GM19035 (cell line): ENCODE results near the gene ANKFN1.

ENCODE experiments used
- ATAC-seq: cut with Tn5 transposase; IDR thresholded peaks from one replicate; pipeline ENCODE4 v1.9.1; 2021; ENCODE audit not compliant: unreplicated experiment

ANKFN1 gene

DNA sequence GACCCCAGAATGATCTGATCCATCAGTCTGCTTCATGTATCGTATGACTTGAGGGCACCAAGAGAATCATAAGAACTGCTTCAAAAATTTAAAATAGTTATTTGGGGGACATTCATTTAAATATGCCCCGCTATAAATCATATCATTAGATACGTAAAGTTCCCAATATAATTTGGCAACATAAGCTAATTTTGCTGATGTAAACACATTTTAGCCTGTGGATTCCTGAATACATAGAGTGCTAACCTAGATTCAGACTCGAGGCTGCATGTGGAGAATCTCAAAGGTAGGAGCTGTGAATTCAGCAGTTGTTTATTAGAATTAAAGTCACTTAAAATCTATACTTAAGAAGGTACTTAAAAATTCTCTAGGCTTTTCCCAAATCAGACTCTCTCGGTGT is 24.9 kb downstream of the ANKFN1 start:
- no peak for ATAC-seq

DNA sequence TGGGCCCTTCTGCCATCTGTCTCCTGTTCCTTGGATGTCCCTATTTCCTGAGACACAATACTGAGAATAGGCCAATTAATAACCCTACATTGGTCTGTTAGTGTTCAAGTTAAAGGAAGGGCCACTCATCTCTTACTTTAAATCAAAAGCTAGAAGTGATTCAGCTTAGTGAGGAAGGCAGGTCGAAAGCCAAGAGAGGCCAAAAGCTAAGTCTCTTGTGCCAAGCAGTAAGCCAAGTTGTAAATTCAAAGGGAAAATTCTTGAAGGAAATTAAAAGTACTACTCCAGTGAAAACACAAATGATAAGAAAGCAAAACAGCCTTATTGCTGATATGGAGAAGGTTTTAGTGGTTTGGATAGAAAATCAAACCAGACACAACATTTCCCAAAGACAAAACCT is 28.8 kb downstream of the ANKFN1 start:
- no peak for ATAC-seq

DNA sequence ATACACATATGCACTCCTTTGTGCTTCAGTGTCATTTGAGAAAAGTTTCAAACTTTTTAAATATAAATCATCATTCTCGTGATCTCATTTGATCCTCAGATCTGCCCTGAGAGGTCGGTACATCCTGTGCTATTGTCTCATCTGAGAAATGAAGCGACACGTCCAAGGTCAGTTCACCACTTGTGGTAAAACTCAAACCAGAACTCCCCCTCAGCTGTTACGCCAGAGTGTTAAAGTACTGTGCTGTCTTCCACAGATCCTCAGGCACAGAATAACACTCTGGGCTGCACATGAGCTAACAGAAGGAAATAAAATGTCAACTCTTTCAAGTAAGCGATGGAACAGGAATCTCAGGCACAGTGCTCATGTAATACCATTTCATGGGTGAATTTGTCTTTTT is 31.4 kb downstream of the ANKFN1 start:
- ATAC-seq, result no peak

DNA sequence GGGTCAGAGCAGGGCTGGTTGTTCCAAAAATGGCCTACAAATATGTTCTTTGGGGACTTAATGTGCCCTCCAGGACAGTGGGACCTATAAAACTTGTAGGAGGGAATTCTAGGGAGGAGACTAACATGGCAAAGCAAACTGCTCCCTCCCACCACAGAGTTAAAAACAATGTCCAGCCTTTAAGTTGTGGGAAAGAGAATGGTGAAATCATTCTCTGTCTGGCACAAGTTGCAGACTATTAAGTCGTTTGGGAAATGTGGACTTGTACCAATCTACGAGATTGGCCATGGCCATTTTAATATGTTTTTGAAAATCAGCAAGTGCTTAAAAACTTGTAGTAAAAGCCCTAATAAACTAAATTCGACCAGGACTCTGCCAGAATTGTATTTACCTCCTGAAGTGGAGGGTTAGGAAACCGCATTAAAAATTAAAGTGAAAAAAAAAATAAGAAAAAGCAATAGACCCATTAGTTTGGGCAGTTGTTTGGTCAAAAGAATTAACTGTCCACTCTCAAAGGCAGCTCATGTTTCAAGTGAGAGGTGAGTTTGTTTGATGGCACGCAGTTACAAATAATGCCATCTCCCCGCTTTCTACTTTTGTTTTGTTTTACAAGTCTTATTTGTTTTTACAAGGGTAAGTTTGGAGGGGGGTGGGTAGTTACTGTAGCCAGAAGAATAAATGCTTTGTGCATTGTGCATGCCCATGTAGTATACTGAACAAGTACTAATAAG is 32.4 kb downstream of the ANKFN1 start:
- no peak for ATAC-seq

DNA sequence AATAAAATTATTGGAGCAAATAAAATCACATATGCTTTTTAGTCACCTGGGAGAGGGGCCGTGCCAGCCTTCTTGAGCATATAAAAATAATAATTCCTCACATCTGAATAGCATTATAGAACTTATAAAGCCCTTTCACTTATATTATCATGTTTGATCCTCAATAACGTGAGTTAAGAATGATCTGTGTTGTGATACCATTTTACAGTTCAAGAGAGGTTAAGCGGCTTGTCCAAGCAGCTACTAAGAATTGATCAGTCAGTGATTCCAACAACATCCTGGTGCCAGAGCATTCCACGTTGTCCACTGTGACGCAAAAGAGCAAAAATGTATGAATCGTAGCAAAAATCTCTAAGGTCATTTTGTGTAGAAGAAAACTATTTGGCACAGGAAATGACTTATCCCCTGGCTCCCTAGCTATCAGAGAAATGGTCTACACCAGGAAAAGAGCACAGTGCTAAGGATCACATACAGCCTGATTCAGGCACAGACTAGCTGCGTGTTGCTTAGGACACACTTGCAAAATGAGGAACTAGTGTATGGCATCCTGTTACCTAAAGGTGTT is 33.0 kb downstream of the ANKFN1 start:
- ATAC-seq, result no peak

DNA sequence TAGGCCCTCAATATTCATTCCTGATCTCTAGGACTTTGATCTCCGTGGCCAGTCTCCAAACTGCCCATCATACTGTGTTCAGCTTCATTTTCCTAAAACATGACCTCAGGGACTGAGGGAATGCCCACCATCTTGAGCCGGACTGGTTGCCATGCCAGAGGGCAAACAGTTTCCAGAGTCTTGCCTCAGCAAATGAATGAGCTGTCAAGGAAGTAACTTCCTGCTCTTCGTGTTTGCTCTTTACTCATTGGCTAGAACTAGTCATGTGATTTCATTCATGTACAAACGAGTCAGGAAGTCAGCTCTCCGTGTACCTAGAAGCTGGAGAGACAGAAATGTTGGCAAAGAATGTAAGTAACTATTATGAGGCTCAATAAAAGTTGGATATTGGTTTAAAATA is 50.2 kb downstream of the ANKFN1 start:
- ATAC-seq, result no peak

DNA sequence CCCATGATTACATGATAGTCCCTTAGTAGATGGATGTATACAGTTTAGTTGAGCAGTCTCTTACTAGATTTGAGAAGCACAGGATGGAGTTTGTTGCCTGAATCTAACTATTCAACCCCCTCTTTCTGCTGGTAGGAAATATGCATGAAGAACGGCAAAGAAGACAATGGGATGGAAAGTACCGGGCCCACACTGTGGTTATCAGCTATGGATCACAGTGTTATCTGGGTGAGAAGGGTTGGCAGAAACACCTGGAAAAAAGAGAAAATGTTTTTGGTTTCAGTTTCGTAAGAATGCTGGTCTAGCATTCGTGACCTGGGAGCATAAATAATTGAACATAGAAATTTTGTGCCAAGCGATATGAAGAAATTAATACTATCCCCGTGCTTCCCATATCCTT is 53.1 kb downstream of the ANKFN1 start:
- no peak for ATAC-seq

DNA sequence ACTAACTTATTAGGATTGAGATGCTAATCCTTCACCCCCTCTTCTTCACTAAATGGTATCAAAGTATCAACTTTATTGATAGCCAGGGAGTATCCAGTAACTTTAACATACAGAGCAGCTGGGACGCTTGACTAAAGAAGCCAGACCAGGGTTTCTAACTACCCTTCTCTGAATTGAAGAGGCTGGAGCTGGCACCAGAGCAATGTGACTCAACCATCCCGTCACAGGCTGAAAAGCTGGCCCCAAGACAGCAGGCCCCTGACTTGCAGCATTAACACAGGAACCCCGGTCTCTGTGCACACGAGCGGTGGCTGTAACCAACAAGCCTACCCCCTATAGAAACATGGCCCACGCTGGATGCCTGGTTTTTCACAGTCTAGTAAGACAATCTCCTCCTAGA is 59.8 kb downstream of the ANKFN1 start:
- ATAC-seq, result no peak

DNA sequence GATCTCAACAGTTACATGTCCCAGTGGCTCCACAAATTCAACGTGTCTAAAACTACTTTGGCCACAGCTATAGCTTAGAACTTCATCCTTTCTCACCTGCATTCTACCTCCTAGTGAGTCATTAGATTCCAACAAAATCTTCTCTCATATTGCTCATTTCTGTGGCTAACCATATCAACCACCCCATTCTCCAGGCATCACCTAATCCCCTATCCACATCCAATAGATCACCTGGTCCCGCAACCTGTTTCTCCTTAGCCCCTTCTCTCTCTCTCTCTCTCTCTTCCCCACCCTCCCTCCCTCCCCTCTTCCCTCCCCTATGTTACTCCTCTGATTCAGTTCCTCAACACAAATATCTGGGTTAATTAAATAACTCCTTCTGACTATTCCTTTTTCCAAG is 64.6 kb downstream of the ANKFN1 start:
- no peak for ATAC-seq

DNA sequence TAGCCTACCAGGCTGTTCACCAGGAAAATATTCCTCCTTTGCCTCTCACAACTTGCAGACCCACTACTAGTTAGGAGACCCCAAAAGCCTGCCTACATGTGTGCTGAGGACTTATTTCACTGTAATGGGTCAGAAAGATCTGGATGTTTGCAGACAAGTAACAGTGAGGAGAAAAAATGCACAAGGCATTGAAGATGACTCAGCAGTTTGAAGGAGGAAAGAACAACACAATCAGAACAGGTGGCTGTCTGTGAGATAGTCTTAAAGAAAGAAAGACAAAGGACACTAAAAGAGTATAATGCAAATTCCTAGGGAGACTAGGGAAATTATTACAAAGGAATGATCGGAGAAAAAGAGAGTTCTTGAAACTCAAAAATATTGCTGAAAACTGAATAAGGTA is 69.0 kb downstream of the ANKFN1 start:
- ATAC-seq, result no peak

DNA sequence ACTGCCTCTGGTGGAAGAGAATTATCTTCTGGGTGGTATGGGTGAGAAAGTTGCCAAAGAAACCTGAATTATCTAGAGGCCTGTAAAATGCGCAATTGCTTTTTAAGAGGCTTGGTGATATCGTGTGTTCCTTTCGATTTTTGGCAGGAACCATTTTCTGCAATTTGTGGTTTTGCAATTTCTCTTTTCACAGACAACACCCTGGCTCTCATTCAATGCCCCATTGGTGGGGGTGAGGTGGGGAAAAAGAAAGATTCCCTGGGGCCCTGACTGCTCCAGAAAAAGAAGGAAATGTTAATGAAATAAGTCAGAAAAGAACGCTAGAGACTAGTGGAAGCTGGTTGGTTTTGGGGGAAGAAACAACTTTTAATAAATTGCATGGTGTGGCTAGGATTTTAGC is 77.4 kb downstream of the ANKFN1 start:
- ATAC-seq, result no peak

DNA sequence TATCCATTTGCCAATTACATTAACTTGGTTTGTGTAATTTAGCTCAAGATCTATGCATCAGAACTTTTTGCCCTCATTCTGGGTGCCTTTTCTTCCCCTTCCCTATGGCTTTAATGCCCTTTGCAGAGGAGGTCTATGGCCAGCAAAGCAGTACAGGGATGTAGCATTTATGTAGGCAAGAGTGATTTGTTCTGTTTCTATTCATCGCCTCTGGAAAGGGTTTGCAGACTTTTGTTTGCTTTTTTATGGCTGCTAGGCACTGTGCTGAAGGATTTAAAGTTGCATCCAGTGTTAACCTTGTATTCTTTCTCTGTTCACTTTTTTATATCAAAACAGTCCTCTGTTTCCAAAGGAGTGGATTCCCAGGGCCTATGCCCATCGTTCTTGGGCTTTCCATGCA is 78.0 kb downstream of the ANKFN1 start:
- no peak for ATAC-seq

DNA sequence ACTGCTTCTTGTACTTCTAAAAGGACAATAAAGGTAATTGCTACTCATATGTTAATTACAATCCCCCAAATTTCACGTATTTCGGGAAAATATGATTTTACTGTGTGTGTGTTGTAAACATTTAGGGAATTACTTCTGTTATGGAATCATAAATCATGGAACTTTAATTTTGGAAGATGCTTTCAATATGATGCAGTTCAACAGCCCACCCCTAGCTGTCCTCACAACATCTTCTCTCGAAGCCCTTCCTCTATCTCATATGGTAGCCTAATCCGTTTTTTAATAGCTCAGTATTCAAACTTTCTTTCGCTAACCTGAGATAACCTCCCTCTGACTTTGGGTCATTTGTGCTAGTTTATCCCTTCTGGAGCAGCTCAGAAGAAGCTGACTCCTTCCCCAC is 78.4 kb downstream of the ANKFN1 start:
- no peak for ATAC-seq

DNA sequence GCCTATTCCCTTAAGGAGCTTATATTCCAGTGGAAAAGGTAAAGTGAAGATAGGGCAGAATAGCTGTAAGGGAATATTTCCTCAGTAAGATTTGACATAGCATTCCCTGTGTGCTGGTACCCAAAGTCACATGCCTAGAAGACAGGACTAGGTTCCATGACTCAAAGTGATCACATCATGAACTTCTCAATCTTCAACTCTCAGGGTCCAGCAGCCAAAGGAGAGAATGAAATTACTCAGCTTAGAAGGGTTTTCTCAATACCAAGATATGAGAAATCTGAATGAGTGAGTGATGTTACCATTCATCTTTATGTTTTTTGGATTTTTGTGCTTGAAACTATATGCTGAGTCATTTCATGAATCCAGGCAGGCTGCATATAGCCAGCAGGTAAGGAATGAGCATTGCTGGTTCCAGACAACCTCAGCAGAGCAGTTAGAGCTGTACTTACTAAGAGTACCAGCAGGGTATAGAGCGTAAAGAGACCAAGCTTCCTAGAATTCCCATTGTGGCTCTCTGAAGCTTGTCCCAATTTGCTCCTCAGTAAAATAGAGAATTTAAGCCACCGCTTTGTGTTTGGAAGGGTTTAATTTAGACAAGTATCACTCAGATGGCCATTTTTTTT is 91.1 kb downstream of the ANKFN1 start:
- ATAC-seq, result no peak

DNA sequence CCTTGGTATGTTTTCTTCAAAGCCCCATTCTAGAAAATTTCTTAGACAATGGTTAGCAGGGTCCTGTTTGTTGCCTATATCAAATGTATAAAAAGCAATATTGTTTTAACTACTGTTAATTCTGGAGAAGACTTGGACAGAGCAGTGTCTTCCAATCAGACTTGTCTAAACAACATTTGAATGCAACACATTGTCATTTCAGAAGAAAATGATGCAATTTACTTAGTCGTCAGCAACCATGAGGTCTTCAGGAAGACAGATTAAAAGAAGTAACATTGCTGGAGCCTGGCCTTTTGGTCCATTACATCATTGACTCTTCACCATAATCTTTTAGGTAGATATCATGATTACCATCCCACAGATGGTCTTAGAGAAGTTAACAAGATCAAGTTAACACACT is 94.5 kb downstream of the ANKFN1 start:
- no peak for ATAC-seq

DNA sequence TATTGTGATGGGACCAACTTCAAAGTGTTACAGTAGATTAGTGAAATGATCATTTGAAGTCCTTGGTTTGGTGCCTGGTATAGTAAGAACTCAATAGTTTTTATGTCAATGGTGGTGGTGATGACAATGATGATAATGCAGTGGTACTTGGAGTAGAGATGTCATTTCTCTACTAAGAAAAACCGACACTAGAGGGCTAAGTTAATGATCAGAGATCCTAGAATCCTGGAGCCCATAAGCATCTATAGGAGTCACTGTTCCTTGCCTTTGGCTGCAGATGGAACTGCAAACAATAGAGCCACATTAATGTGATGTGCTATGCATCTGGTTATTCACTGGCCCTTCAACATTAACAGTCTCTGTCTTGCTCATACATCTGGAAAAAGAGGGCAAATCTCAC is 103.8 kb downstream of the ANKFN1 start:
- ATAC-seq, result no peak

DNA sequence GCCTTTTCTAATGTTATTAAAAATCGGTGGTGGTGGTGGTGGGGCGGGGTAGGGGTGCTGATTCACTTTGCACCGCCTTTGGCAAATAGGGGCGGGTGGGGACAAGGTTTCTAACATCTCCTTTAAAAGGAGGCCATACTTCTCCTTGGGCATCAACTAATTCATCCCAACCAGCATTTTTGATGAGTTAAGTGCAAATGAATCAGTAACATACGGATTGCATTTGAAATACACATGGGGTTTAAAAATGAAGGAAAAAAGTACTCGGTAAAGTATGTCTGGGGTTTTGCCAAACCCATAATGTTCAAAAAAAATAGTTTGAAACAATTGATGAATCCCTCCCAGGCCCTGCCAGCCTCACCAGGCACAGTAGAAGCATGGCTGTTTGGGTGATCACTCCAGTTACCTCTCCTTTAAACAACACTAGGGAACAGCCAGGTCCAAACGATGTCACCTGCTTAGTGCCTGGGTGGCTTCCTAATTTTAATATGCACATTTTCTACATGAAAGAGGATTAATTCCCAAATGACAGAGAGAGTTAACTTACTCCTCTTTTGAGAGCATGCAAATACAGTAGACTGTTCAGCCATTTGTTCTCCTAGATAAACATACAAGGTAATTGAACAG is 107.2 kb downstream of the ANKFN1 start:
- no peak for ATAC-seq

DNA sequence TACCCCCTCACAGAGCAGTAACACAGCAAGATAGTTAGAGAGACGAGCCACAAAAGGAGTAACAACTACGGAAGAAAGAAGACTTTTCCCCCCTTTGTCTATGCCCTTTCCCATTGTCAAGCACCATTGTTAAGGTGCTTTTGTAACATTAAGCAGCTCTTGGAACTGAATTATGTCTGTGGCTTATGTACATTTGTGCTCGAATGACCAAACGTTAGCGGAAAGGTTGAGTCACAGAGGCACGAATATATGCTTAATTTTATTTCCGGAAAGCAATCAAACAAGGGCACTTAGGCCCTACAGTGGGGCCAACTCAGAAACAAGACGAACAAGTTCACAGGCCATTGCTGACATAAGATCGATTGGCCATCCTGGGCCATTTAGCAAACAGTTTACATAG is 109.5 kb downstream of the ANKFN1 start:
- no peak for ATAC-seq

DNA sequence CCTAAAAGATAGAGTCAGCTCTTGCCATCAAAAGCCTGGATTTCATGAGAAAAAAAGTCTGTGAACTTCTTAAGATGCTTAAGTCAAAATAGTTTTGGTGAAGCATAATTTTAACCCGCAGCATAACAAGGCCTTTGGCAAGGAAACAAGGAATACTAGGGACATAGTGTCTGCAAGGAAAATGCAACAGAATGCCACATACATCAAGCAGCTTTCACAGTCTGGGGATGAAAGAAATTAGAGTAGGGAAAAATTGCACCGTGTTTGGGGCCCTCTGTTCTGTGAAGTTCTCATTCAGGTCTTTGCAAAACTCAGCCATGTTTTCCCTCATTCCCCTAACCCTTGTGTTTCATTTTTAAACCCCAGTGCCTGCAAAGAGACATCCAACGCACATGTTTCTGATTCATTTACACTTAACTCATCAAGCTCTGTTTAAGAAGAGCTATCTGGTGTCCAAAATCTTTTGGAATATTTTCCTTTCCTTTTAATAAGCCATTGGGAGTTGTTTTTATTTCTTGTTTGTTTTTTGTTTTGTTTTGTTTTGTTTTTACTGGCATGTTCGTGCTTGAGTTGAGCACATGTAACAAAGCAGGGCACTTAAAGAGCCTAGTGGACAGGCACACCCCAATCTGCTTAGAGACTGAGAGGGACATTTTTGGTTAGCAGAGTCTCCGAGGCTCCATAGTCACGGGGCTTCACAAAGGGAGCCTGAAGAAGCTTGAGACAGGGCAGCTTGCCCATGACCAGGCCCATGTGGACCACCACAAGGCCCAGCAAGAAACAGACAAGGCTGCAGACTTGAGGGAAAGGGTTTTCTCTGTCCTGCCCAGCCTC is 116.5 kb downstream of the ANKFN1 start:
- ATAC-seq, result no peak

DNA sequence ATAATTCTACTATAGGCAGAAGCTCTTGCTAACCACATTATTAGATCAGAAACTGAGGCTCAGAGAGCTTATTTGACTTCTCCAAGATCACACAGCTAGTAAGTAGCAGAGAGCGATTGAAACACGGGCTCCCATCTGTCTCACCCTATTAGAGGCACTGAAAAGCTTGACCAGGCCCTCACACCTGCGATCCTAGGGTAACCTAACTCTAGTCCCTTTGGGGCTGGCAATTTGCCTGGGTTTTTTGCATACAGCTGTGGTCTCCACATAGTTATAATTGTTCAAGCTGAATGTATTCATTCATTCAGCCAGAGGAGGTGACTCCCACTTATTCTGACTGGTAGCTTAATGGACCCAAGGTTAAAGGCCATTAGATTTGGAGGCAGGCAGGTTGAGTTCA is 121.2 kb downstream of the ANKFN1 start:
- ATAC-seq, result no peak

DNA sequence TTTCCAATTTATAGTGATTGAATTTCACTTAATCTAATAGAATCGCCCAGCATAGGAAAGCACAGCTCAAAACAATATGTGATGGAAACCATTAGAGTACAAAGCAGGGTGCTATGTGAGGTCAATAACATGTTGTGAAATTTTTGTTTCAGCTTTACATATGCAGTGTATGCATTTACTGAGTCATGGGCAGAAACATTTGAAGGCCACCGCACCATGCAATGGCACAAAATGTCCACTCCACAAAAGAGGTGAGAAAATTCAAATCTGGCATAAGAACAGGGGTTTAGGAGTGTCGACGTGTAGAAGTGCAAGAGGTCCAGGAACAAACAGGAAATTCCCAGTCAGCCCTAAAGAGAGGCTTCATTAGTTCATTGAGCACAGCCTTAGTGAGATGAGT is 131.2 kb downstream of the ANKFN1 start:
- ATAC-seq, result no peak
